HepG2 (cell line): ENCODE results near the gene ALOX12.

Source experiments
- ATRX ChIP-seq: sonication (generic); formaldehyde crosslinking; IDR thresholded peaks from 2 replicates; pipeline ENCODE4 v1.4.0; 2020; ENCODE audit warnings: missing genetic modification reagents, borderline replicate concordance
- CEBPB ChIP-seq: IDR thresholded peaks from 2 replicates; pipeline ENCODE4 v1.6.1; 2011; ENCODE audit warnings: low read depth, low read length, improper control_type of control experiment, borderline replicate concordance
- FOXP4 ChIP-seq: sonication (generic); formaldehyde crosslinking; IDR thresholded peaks from 2 replicates; pipeline ENCODE4 v1.4.0; 2020; ENCODE audit warnings: missing genetic modification reagents
- HNRNPK ChIP-seq: fragments of 200-400 bp; formaldehyde crosslinking; IDR thresholded peaks from 2 replicates; pipeline ENCODE4 v1.6.1; 2018; ENCODE audit warnings: low read length, low read depth, moderate library complexity, mild to moderate bottlenecking; ENCODE audit not compliant: poor library complexity, severe bottlenecking
- STAG1 ChIP-seq: sonication (generic); formaldehyde crosslinking; IDR thresholded peaks from 2 replicates; pipeline ENCODE4 v1.4.0; 2020; ENCODE audit warnings: missing genetic modification reagents
- TAF1 ChIP-seq: sonication (generic); formaldehyde crosslinking; IDR thresholded peaks from 2 replicates; pipeline ENCODE4 v1.4.0; 2020; ENCODE audit warnings: missing genetic modification reagents
- ZNF782 ChIP-seq: sonication (generic); formaldehyde crosslinking; IDR thresholded peaks from 2 replicates; pipeline ENCODE4 v1.4.0; 2020; ENCODE audit warnings: missing genetic modification reagents, mild to moderate bottlenecking, borderline replicate concordance
- TF ChIP-seq, protein P1 (sequence below): sonication (generic); formaldehyde crosslinking; IDR thresholded peaks from 2 replicates; pipeline ENCODE4 v1.5.0; 2020; ENCODE audit warnings: mild to moderate bottlenecking, missing genetic modification reagents, moderate library complexity

DNA sequence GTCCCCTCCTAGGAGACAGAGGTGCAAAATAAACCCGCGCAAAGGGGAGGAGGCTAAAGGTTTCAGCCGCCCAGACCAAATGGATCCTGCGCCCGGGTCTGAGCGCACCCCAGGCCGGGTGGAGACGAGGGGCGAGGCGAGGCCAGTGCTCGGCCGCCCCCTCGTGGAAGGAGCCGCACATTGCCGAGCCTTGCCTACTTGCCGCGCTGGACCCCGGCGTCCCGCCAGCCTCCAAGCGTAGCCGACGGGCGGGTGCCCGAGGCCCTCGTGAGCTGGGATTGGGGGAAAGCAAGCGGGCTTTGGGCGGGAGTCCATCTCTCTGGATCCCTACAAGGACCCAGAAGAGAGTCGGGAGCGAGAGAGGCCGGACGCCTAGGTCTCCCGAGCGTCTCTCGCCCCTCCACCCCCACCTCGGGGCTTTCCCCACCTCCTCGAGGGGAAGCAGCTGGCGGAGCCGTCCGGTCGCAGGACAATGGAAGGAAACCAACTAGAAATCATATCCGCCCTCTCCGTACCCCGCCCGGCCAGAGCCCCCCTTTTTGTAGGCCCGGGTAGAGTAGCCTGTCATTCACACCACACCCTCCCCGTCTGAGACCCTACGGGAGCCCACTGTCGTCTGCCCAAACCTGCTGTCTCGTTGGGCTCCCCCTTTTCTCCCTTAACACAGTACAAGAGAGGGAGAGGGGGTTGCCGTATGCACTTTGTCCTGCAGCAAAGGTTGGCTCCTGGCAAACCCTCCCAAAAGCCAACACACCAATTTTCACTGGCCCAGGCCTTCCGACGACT, 26.3 kb downstream of the ALOX12 start:
- TF ChIP-seq, protein P1, sequence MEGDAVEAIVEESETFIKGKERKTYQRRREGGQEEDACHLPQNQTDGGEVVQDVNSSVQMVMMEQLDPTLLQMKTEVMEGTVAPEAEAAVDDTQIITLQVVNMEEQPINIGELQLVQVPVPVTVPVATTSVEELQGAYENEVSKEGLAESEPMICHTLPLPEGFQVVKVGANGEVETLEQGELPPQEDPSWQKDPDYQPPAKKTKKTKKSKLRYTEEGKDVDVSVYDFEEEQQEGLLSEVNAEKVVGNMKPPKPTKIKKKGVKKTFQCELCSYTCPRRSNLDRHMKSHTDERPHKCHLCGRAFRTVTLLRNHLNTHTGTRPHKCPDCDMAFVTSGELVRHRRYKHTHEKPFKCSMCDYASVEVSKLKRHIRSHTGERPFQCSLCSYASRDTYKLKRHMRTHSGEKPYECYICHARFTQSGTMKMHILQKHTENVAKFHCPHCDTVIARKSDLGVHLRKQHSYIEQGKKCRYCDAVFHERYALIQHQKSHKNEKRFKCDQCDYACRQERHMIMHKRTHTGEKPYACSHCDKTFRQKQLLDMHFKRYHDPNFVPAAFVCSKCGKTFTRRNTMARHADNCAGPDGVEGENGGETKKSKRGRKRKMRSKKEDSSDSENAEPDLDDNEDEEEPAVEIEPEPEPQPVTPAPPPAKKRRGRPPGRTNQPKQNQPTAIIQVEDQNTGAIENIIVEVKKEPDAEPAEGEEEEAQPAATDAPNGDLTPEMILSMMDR (CRISPR knock-in tag): peak; percentile 97
- no peak for TF ChIP-seq ATRX
- peak; percentile 87 for TF ChIP-seq STAG1 (CRISPR knock-in tag)
- TF ChIP-seq TAF1 (CRISPR knock-in tag): no peak
- TF ChIP-seq CEBPB: no peak
- TF ChIP-seq HNRNPK: no peak
- TF ChIP-seq FOXP4 (CRISPR knock-in tag): no peak
- TF ChIP-seq ZNF782: no peak
